IPS-20b (cell line): ENCODE data around the gene KDM5B.
"Not testable (repeated sequence)": the region's sequence is repeated elsewhere in the genome, so short reads cannot be mapped to it uniquely, and the experiment has no call there.

Experiments
- H3K27ac ChIP-seq: one replicate; pipeline ENCODE4 v1.5.1; 2013; ENCODE audit warnings: low read length
- H3K27me3 ChIP-seq: 2 replicates; pipeline ENCODE4 v1.6.1; 2013; ENCODE audit warnings: mild to moderate bottlenecking, low read length, inconsistent platforms; ENCODE audit not compliant: insufficient read depth
- H3K36me3 ChIP-seq: 2 replicates; pipeline ENCODE4 v1.6.1; 2013; ENCODE audit warnings: low read depth, mild to moderate bottlenecking, inconsistent platforms, low read length, moderate library complexity; ENCODE audit not compliant: insufficient read depth
- H3K4me1 ChIP-seq: 2 replicates; pipeline ENCODE4 v1.6.1; 2013; ENCODE audit warnings: mild to moderate bottlenecking, control low read depth, inconsistent platforms, low read length, moderate library complexity; ENCODE audit not compliant: insufficient read depth
- H3K4me3 ChIP-seq: 2 replicates; pipeline ENCODE4 v1.5.1; 2013; ENCODE audit warnings: mild to moderate bottlenecking, low read length, inconsistent platforms
- H3K9ac ChIP-seq: 2 replicates; pipeline ENCODE4 v1.6.1; 2013; ENCODE audit warnings: low read depth, mild to moderate bottlenecking, inconsistent platforms, low read length, moderate library complexity
- H3K9me3 ChIP-seq: 2 replicates; pipeline ENCODE4 v1.6.1; 2013; ENCODE audit warnings: mild to moderate bottlenecking, low read depth, low read length, inconsistent platforms; ENCODE audit not compliant: insufficient read depth

The KDM5B gene

DNA sequence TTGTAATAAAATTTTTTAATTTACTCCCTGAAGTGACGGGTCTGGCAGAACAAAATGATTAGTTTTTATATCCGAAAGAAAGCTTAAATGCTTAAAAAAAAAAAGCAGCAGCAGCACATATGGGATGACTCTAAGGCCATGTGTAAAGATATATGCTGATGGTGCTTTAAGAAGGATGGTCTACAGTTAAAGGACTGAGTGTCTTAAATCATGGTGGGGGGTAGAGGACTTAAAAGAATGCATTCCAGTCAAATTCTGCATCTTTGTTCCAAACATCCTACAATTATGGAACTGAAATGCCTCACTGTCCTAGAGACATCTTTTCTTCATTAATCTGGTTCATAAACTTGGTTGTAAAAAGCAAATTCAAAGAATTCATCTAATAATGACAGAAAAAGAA, 7.0 kb downstream of the KDM5B start:
- no peak overlapping the region for H3K9ac ChIP-seq
- H3K27me3 ChIP-seq = no peaks in the 10 kb centered on the region
- no peaks in the 10 kb centered on the region for H3K9me3 ChIP-seq
- no peak overlapping the region for H3K4me3 ChIP-seq
- peaks cover 18% of the 10 kb centered on the region for H3K4me1 ChIP-seq
- H3K36me3 ChIP-seq = peaks cover 29% of the 10 kb centered on the region; the same call in 1 of the 2 replicates
- H3K27ac ChIP-seq = no peak overlapping the region

DNA sequence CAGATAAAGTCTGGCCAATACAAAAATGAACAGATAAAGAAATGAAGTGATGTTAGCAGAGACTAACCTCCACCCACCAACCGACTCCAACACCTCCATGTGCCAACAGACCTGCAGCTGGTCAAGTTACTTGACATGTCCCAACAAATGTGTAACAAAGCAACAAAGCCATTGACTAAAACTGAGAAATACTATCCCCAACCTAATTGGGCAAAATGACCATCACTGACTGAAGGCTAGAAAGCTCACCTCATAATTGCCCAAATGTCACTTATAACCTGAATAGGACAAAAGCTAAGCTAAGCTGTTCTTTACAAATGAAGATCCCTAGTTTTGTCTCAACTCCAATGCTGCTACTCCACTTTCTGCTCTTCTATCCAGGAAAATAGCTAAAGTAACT, 7.5 kb downstream of the KDM5B start:
- H3K27me3 ChIP-seq = no peaks in the 10 kb centered on the region
- peaks cover 29% of the 10 kb centered on the region; the same call in 1 of the 2 replicates for H3K36me3 ChIP-seq
- H3K4me1 ChIP-seq = peaks cover 17% of the 10 kb centered on the region

DNA sequence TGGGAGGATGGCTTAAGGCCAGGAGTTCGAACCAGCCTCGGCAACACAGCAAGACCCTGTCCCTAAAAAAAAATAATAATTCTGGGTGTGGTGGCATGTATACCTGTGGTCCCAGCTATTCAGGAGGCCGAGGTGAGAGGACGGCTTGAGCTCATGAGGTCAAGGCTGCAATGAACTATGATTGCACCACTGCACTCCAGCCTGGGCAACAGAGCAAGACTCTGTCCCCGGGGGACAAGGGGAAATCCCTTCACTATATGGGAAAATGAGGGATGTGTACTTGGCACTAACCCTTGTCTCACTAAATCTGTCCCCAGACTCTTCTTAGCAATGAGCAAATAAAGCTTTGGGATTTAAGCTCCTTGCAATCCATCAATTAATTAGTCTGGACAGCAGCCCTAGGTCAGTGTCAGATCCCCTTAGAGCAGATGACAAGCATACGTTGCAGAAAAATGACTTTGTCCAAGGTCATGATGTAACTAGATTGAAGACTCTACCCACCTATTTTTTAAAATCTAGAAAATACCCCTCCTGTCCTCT, 9.4 kb downstream of the KDM5B start:
- H3K9ac ChIP-seq = no peak overlapping the region
- no peaks in the 10 kb centered on the region for H3K9me3 ChIP-seq
- no peak overlapping the region for H3K4me3 ChIP-seq
- H3K4me1 ChIP-seq = peaks cover 3% of the 10 kb centered on the region; the same call in 1 of the 2 replicates
- no peaks in the 10 kb centered on the region for H3K27me3 ChIP-seq
- peaks cover 29% of the 10 kb centered on the region; the same call in 1 of the 2 replicates for H3K36me3 ChIP-seq
- H3K27ac ChIP-seq = no peak overlapping the region

More for the DNA sequence above, 7.5 kb downstream of the KDM5B start:
- H3K27ac ChIP-seq = no peak overlapping the region
- H3K9ac ChIP-seq = no peak overlapping the region
- H3K9me3 ChIP-seq = no peaks in the 10 kb centered on the region
- no peak overlapping the region for H3K4me3 ChIP-seq

DNA sequence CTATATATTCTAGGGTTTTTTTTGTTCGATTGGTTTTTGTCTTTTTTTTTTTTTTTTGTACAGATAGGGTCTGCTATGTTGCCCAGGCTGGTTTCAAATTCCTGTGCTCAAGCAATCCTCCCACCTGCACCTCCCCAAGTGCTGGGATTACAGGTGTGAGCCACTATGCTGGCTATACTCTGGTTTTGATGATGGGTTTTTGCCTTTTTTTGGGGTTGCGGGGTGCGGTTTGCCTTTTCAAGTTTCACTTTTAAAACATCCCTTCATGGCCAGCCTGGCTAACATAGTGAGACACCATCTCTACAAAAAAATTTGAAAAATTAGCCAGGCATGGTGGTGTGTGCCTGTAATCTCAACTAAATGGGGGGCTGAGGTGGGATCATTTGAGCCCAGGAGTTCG, 10.0 kb downstream of the KDM5B start:
- H3K4me3 ChIP-seq = no peak overlapping the region
- no peak overlapping the region for H3K27ac ChIP-seq
- no peaks in the 10 kb centered on the region for H3K9me3 ChIP-seq
- H3K36me3 ChIP-seq = peaks cover 29% of the 10 kb centered on the region; the same call in 1 of the 2 replicates
- H3K4me1 ChIP-seq = peaks cover 3% of the 10 kb centered on the region; the same call in 1 of the 2 replicates
- H3K9ac ChIP-seq = no peak overlapping the region
- H3K27me3 ChIP-seq = no peaks in the 10 kb centered on the region

DNA sequence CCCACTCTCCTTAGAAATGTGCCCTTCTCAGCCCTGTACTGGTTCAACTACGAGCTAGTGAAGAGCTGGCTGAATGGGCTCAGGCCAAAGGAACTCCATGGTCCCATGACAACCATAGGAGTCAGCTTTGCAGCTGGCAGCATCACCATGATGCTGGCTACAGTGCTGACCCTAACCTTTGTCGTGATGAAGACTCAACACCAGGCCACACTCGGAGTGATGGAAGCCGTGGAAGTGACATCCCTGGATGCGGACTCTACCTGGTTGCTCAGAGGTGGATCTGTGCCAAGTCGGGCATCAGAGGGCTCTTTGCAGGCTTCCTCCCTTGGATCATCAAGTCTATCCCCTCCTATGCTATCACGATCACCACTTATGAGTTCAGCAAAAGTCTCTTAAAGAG, 11.6 kb downstream of the KDM5B start:
- Histone ChIP-seq H3K36me3 (peaks cover 29% of the 10 kb centered on the region; the same call in 1 of the 2 replicates), H3K4me1 (no peaks in the 10 kb centered on the region), H3K9ac (no peak overlapping the region), H3K9me3 (no peaks in the 10 kb centered on the region), H3K27ac (no peak overlapping the region), H3K27me3 (no peaks in the 10 kb centered on the region), H3K4me3 (no peak overlapping the region)

DNA sequence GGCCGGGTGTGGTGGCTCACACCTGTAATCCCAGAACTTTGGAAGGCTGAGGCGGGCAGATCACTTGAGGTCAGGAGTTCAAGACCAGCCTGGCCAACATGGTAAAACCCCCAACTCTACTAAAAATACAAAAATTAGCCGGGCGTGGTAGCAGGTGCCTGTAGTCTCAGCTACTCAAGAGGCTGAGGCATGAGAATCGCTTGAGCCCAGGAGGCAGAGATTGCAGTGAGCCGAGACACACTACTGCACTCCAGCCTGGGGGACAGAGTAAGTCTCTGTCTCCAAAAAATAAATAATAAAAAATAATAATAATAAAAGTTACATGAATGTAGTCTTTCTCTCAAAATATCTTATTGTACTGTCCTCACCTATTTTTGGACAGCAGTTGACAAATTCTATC, 13.3 kb downstream of the KDM5B start:
- H3K4me3 ChIP-seq, H3K27me3 ChIP-seq, H3K4me1 ChIP-seq, H3K9ac ChIP-seq, H3K27ac ChIP-seq, H3K9me3 ChIP-seq: not testable (repeated sequence)
- H3K36me3 ChIP-seq = 0 out of 2 replicates have a peak, but pooled peaks cover 21% of the 10 kb centered on the region

DNA sequence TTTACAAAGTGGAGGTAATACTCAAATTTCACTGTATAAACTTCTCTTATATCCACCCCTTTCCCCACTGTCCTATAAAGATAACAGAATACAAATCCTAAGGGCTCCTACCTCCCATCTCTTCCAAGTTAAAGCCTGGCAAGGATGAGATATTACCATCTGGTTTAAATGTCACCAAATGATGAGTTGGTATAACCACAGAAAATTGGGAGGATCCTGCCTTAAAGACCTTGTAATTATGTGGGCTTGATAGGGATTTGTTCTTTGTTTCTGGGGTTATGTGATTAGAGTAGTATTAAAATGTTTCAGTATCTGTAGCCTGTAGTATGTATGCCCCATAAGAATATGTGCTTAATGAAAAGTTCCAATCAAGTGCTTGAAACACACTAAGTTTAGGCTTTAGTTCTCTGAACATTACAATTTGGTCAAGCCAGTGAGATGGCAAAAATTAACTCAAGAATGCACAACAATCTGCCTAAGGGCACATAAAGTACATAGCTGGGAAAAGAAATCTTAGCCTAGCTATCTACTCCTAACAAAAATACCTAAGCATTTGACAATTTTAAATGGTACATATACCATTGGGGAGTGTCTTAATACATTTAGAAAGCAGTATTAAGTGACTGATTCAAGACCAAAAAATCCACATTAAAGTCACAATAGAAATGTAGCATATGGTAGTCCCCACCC, 14.0 kb downstream of the KDM5B start:
- Histone ChIP-seq H3K27ac (no peak overlapping the region), H3K9me3 (no peaks in the 10 kb centered on the region), H3K36me3 (0 out of 2 replicates have a peak, but pooled peaks cover 15% of the 10 kb centered on the region), H3K4me3 (no peak overlapping the region), H3K4me1 (no peaks in the 10 kb centered on the region), H3K27me3 (no peaks in the 10 kb centered on the region), H3K9ac (no peak overlapping the region)

DNA sequence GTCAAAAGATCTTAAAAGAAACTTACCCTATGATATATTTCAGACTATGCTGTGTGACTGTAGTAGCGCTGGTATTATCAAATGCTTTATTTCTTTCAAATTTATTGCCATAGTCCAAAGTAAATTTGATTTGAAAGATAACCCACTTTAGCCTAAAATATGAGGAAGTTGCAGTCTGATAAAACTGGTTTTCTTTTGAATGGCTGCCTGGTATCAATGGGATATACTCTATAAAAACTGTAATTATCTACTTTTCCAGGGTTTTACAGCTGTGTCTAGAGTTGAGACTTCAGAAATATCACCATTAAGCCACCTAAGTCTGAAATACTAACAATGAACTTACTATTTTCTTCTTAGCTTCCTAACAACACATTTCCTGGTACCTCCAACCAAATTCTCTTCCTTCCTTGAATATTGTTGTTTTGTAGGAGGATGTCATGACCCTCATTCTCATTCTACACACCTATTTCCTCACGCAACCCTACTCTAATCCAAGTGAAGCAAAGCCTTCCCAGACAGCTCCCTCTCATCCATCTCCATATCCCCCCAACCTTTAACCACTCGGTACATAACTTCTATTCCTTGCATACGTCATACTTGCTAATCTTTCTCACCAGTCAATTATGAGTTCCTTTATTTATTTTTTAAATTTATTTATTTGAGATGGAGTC, 17.0 kb downstream of the KDM5B start:
- no peaks in the 10 kb centered on the region for H3K9me3 ChIP-seq
- H3K27me3 ChIP-seq = no peaks in the 10 kb centered on the region
- no peak overlapping the region for H3K27ac ChIP-seq
- H3K4me3 ChIP-seq = no peak overlapping the region
- H3K36me3 ChIP-seq = 0 out of 2 replicates have a peak, but pooled peaks cover under 1% of the 10 kb centered on the region
- no peak overlapping the region for H3K9ac ChIP-seq
- H3K4me1 ChIP-seq = no peaks in the 10 kb centered on the region

DNA sequence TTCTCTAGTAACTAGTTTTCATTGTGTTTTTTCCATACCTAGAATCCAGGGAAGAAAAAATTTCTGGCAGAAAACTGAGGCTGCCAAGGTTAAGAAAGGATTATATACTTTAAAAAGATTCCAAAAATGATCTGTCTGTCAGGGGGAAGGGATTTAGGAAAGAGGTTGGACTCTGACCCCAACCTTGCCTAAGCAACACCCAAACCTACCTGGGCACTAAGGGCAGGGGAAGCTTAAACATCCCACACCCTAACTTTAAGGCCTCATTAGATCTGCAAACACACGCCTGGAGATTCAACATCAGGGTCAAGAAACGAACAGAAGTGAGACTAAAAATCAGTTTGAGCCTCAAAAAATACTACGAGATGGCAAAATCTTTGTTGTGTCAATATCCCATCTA, 19.4 kb downstream of the KDM5B start:
- H3K36me3 ChIP-seq = no peaks in the 10 kb centered on the region
- no peak overlapping the region for H3K4me3 ChIP-seq
- H3K27me3 ChIP-seq = no peaks in the 10 kb centered on the region
- H3K27ac ChIP-seq = no peak overlapping the region
- H3K4me1 ChIP-seq = no peaks in the 10 kb centered on the region
- no peaks in the 10 kb centered on the region for H3K9me3 ChIP-seq
- no peak overlapping the region for H3K9ac ChIP-seq

DNA sequence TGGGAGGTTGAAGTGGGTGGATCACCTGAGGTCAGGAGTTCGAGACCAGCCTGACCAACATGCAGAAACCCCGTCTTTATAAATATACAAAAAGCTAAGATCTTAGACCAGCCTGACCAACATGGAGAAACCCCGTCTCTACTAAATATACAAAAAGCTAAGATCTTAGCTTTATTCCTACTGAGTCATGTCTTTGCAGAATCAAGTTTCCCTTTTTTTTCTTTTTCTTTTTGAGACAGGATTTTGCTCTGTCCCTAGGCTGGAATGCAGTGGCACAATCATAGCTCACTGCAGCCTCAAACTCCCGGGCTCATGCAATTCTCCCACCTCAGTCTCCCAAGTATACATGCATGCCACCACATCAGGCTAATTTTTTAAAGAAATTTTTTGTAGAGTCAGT, 21.4 kb downstream of the KDM5B start:
- Histone ChIP-seq H3K4me3 (no peak overlapping the region), H3K27me3 (no peaks in the 10 kb centered on the region), H3K9ac (no peak overlapping the region), H3K36me3 (no peaks in the 10 kb centered on the region), H3K4me1 (no peaks in the 10 kb centered on the region), H3K27ac (no peak overlapping the region), H3K9me3 (no peaks in the 10 kb centered on the region)

DNA sequence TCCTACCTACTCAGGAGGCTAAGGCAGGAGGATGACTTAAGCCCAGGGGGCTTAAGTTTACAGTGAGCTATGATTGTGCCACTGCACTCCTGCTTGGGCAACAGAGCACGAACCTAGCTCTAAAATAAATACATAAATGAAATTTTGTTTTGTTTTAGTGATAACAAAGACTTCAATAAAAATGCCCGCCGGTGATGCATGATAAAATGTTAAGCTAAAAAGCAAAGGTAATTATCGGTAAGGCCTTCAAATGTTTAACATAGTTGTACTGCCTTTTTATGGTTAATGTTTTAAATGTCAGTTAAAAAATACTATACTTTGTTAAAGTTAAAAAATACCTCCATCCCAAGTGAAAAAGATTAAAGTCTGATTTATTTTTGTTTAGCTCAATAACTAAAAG, 27.0 kb downstream of the KDM5B start:
- Histone ChIP-seq H3K4me3 (no peak overlapping the region), H3K9me3 (no peaks in the 10 kb centered on the region), H3K27me3 (no peaks in the 10 kb centered on the region), H3K4me1 (no peaks in the 10 kb centered on the region), H3K36me3 (peaks cover 14% of the 10 kb centered on the region), H3K27ac (no peak overlapping the region), H3K9ac (no peak overlapping the region)

DNA sequence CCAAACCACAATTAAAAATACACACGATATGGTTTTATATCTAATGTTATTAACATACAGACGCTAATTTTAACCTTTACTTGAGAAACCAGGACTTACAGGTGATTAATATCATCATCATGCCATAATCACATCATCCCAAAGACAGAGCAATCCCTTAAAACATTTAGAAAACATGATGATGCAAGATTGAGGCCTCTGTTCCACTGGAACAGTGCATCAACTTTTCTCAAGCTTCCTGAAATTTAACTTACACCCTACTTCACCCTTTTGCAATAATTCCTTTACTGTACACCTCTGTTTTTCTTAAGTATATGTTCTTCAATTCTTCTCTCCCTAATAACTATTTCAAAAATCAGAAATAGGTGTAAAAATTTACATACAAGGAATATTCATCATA, 38.1 kb downstream of the KDM5B start:
- no peaks in the 10 kb centered on the region for H3K4me1 ChIP-seq
- H3K36me3 ChIP-seq = peaks cover 89% of the 10 kb centered on the region

More for the DNA sequence above, 38.1 kb downstream of the KDM5B start:
- no peaks in the 10 kb centered on the region for H3K27me3 ChIP-seq
- H3K9me3 ChIP-seq = no peaks in the 10 kb centered on the region
- no peak overlapping the region for H3K4me3 ChIP-seq
- no peak overlapping the region for H3K27ac ChIP-seq
- no peak overlapping the region for H3K9ac ChIP-seq
